NB4 (cell line): ENCODE measurements around the gene ZNF611.
"Not testable (repeated sequence)": the region's sequence is repeated elsewhere in the genome, so short reads cannot be mapped to it uniquely, and the experiment has no call there.

Experiments used
- DNase-seq: peaks from one replicate; pipeline ENCODE4 v3.0.0; 2010; ENCODE audit warnings: low read depth
- H3K4me3 ChIP-seq: one replicate; pipeline ENCODE4 v1.5.1; 2011; ENCODE audit warnings: mild to moderate bottlenecking, low read depth, low read length, moderate library complexity
- MYC ChIP-seq: IDR thresholded peaks from 2 replicates; pipeline ENCODE4 v1.6.1; 2011; ENCODE audit warnings: low read depth, low read length
- POLR2A ChIP-seq: IDR thresholded peaks from 2 replicates; pipeline ENCODE4 v1.6.1; 2011; ENCODE audit warnings: mild to moderate bottlenecking; ENCODE audit not compliant: insufficient read length; ENCODE audit errors: extremely low read depth
- TF ChIP-seq, protein P1 (sequence below): IDR thresholded peaks from 2 replicates; pipeline ENCODE4 v1.6.1; 2011; ENCODE audit warnings: low read depth, low read length
- TF ChIP-seq, protein P2 (sequence below): IDR thresholded peaks from one replicate; pipeline ENCODE4 v1.5.1; 2012; ENCODE audit warnings: low read depth, low read length

The ZNF611 gene

DNA sequence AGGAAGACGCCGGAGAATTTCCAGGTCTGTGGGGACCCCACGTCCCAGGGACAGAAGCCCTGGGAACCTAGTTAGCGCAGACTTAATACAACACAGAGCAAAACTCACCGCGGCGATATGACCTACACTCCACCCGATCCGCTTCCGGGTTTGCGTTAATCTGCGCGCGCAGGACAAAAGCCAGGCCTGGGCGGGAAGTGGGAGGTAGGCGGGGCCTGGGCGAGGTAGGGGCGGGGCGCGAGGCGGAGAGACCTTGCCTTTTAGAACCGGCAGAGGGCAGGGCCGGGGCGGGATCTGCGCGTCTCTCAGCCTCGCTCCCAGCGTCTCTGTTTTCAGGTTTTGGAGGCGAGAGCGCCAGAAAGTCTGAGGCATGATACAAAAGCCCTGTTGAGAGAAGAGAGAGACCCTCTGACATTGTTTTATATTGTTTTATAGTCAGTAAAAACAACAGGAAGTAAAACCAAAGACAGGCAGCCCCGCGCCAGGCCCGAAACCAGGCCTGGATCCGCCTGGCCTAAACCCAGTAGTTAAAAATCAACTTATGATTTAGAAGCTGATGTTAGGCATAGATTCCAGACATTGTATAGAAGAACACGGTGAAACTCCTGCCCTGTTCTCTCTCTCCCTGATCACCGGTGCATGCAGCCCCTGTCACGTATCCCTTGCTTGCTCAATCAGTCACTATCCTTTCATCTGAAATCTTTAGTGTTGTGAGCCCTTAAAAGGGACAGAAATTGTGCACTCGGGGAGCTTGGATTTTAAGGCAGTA is at the start of gene ZNF611:
Gene ZNF611 (minus strand): TSS at position 152 of the 769 bp plus-strand sequence. CDS start 19,150 bp downstream, outside the sequence.
- H3K4me3 ChIP-seq: peak within 1 kb of the TSS; percentile 94
- peak; percentile 87 for TF ChIP-seq POLR2A
- TF ChIP-seq, protein P1, sequence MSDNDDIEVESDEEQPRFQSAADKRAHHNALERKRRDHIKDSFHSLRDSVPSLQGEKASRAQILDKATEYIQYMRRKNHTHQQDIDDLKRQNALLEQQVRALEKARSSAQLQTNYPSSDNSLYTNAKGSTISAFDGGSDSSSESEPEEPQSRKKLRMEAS: 0 out of 2 replicates have a peak, but pooled peaks have one; percentile 20
- TF ChIP-seq, protein P2, sequence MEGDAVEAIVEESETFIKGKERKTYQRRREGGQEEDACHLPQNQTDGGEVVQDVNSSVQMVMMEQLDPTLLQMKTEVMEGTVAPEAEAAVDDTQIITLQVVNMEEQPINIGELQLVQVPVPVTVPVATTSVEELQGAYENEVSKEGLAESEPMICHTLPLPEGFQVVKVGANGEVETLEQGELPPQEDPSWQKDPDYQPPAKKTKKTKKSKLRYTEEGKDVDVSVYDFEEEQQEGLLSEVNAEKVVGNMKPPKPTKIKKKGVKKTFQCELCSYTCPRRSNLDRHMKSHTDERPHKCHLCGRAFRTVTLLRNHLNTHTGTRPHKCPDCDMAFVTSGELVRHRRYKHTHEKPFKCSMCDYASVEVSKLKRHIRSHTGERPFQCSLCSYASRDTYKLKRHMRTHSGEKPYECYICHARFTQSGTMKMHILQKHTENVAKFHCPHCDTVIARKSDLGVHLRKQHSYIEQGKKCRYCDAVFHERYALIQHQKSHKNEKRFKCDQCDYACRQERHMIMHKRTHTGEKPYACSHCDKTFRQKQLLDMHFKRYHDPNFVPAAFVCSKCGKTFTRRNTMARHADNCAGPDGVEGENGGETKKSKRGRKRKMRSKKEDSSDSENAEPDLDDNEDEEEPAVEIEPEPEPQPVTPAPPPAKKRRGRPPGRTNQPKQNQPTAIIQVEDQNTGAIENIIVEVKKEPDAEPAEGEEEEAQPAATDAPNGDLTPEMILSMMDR: peak; percentile 25
- no peak for TF ChIP-seq MYC
- peak; percentile 96 for DNase-seq

DNA sequence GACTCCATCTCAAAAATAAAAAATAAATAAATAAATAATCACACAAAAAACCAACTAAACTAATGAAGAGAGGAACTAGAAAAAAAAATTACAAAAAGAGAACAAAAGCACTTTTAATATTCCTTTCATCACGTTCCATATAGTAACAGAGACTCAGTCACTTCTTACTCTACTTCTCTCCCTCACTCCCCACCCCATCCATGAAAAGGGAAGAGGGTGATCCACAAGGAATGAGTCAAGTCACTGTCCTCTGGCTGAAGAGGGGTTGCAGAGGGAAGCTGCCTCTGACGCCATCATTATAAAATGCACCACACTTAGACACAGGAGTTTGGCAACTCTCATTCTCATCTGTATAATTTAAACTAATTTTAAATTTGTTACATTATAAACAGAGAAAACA is 48.0 kb upstream of the ZNF611 start:
- not testable (repeated sequence) for H3K4me3 ChIP-seq, DNase-seq

DNA sequence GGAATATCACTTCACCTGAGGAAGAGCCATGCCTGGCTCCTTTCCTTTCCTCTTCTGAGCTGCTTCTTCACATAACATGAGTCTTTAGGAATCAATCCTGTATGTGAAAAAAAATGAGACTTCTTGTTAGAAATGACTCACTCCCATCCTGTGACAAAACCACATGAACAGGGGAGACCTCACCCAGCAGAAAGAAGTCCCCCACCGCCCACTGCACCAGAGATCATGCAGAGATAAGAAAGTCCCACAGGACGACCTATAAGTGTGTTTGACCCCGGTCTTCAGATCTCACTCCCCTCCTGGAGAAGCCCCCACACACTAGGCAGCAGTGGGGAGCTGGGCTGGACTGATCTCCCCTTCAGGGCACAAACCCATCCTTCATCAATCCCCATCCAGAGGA is 44.0 kb upstream of the ZNF611 start:
- TF ChIP-seq POLR2A (no peak), MYC (no peak)
- TF ChIP-seq, protein P1: no peak
- TF ChIP-seq, protein P2: no peak
- peak; percentile 38 for DNase-seq
- no peak overlapping the region for H3K4me3 ChIP-seq

DNA sequence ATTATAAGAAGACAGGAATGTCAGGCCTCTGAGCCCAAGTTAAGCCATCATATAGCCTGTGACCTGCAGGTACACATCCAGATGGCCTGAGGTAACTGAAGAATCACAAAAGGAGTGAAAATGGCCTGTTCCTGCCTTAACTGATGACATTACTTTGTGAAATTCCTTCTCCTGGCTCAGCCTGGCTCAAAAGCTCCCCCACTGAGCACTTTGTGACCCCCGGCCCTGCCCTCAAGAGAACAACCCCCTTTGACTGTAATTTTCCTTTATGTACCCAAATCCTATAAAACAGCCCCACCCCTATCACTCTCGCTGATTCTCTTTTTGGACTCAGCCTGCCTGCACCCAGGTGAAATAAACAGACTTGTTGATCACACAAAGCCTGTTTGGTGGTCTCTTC is 21.6 kb upstream of the ZNF611 start:
- not testable (repeated sequence) for DNase-seq, H3K4me3 ChIP-seq

DNA sequence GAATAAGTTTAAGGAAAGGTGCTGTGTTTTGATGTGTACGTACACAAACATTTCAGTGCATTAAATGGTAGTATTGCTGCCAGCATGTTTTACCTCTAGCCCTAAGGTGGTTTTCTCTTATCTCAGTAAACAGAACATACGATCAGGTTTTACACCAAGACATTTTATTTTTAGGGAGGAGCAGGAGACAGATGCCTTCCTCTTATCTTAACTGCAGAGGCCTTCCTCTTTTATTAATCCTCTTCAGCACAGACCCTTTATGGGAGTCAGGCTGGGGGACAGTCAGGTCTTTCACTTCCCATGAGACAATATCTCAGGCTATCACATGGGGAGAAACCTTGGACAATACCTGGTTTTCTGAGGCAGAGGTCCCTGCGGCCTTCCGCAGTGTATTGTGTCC is 14.9 kb upstream of the ZNF611 start:
- TF ChIP-seq POLR2A: no peak
- TF ChIP-seq, protein P2: no peak
- TF ChIP-seq MYC: no peak
- TF ChIP-seq, protein P1: no peak
- H3K4me3 ChIP-seq: no peak overlapping the region
- DNase-seq: no peak

DNA sequence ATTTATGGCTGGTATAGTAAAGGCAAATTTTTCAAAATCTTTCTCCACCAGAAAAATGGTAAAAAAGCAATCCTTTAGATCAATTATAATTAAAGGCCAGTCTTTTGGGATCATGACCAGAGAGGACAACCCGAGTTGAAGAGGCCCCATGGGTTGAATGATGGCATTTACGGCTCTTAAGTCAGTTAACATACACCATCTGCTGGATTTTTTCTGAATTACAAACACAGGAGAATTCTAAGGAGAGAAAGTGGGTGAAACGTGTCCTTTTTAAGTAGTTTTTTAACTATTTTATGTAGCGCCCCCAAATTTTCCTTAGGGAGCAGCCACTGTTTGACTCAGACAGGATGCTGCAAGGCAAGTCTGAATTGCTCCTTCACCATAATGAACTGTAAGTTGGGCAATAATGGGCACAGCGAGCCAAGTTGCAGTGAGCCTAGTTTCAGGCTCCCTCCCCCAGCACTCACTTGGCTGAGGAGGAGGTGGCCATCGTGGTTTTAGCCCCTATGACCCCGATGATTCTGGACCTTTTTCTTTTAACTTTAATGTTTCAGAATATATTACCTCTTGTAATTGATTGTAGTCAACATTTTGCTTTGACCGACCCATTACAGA is 13.6 kb upstream of the ZNF611 start:
- peak; percentile 59 for DNase-seq
- H3K4me3 ChIP-seq: no peak overlapping the region
- TF ChIP-seq, protein P2: peak; percentile 18
- TF ChIP-seq POLR2A: no peak

DNA sequence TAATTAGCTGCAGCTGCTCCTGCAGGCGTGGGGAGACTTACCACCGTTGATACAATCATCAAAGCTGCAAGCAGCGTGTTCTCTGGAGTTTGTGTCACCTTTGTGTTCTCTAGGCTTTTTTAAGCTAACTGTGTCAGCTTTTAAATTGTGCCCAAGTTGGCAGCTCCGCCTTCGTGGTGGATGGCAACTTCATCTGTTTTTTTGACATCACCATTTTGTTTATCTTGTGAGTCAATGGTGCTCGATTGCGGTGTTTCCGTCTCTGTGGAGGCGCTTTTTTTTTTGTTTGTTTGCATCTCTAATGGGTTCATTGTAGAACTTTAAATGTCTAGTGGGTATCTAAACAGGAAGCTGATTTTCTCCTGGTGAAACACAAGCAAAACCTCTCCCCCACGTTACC is 11.1 kb upstream of the ZNF611 start:
- DNase-seq, H3K4me3 ChIP-seq: not testable (repeated sequence)
